Measurements from ENCODE around the gene GLTPD2.

GLTPD2 gene

DNA sequence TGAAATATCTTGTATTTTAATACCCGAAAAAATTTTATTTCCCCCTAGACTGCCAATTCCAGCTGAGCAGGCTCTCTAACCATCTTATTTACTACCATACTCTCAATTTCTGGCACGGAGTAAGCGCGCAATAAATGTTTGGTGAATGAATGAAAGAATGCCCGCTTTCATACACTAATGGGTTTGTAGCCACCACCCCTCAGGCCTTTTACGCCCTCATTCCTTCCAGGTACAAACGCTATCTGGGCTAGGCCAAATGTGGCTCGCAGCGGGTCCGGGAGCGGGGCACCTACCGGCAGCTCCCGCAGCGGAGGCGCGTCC, 17.7 kb downstream of the GLTPD2 start:
- TF ChIP-seq MYC (IDR thresholded peaks at IDR 0.05; ENCODE audit: low read depth, low read length), result no peak
- TF ChIP-seq POLR2A (IDR thresholded peaks at IDR 0.05; ENCODE audit: extremely low read depth, insufficient read length), result no peak
- TF ChIP-seq, protein P1, sequence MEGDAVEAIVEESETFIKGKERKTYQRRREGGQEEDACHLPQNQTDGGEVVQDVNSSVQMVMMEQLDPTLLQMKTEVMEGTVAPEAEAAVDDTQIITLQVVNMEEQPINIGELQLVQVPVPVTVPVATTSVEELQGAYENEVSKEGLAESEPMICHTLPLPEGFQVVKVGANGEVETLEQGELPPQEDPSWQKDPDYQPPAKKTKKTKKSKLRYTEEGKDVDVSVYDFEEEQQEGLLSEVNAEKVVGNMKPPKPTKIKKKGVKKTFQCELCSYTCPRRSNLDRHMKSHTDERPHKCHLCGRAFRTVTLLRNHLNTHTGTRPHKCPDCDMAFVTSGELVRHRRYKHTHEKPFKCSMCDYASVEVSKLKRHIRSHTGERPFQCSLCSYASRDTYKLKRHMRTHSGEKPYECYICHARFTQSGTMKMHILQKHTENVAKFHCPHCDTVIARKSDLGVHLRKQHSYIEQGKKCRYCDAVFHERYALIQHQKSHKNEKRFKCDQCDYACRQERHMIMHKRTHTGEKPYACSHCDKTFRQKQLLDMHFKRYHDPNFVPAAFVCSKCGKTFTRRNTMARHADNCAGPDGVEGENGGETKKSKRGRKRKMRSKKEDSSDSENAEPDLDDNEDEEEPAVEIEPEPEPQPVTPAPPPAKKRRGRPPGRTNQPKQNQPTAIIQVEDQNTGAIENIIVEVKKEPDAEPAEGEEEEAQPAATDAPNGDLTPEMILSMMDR (IDR thresholded peaks at IDR 0.05; ENCODE audit: low read depth, low read length), result no peak
- TF ChIP-seq MAX (IDR thresholded peaks at IDR 0.05; ENCODE audit: low read depth, low read length), result no peak
- peak overlapping the region; percentile 63 for H3K4me3 ChIP-seq (ENCODE audit: low read depth, low read length)
- DNase-seq (ENCODE audit: low read depth), result no peak

- peak; percentile 79 for DNase-seq (ENCODE audit: low read depth)
- peak; percentile 35 for TF ChIP-seq POLR2A (IDR thresholded peaks at IDR 0.05; ENCODE audit: extremely low read depth, insufficient read length)
- TF ChIP-seq, protein P1 (IDR thresholded peaks at IDR 0.05; ENCODE audit: low read depth, low read length), result no peak
- peak within 1 kb of the TSS; percentile 63 for H3K4me3 ChIP-seq (ENCODE audit: low read depth, low read length)
These were observed 18.2 kb downstream of the GLTPD2 start, which contains the start of gene PLD2 for GRCh38 chr17:4806777-4807604. Gene PLD2 (plus strand): TSS chr17:4807152. CDS start chr17:4807773, 621 bp downstream.

GRCh38 chr17:4807605-4808377, 19.0 kb downstream of the GLTPD2 start:
- DNase-seq (ENCODE audit: low read depth), result no peak
- TF ChIP-seq MAX (IDR thresholded peaks at IDR 0.05; ENCODE audit: low read depth, low read length) (no peak), POLR2A (IDR thresholded peaks at IDR 0.05; ENCODE audit: extremely low read depth, insufficient read length) (no peak), MYC (IDR thresholded peaks at IDR 0.05; ENCODE audit: low read depth, low read length) (no peak)
- TF ChIP-seq, protein P1 (IDR thresholded peaks at IDR 0.05; ENCODE audit: low read depth, low read length), result no peak
- H3K4me3 ChIP-seq (ENCODE audit: low read depth, low read length), result no peak overlapping the region

GRCh38 chr17:4808378-4808767, 19.6 kb downstream of the GLTPD2 start:
- TF ChIP-seq POLR2A (IDR thresholded peaks at IDR 0.05; ENCODE audit: extremely low read depth, insufficient read length) (no peak), MAX (IDR thresholded peaks at IDR 0.05; ENCODE audit: low read depth, low read length) (no peak), MYC (IDR thresholded peaks at IDR 0.05; ENCODE audit: low read depth, low read length) (no peak)
- TF ChIP-seq, protein P1 (IDR thresholded peaks at IDR 0.05; ENCODE audit: low read depth, low read length), result no peak
- no peak overlapping the region for H3K4me3 ChIP-seq (ENCODE audit: low read depth, low read length)
- no peak for DNase-seq (ENCODE audit: low read depth)

GRCh38 chr17:4810696-4811290, 22.0 kb downstream of the GLTPD2 start:
- no peak for DNase-seq (ENCODE audit: low read depth)
- no peak overlapping the region for H3K4me3 ChIP-seq (ENCODE audit: low read depth, low read length)
- TF ChIP-seq MYC (IDR thresholded peaks at IDR 0.05; ENCODE audit: low read depth, low read length) (no peak), MAX (IDR thresholded peaks at IDR 0.05; ENCODE audit: low read depth, low read length) (no peak), POLR2A (IDR thresholded peaks at IDR 0.05; ENCODE audit: extremely low read depth, insufficient read length) (no peak)
- TF ChIP-seq, protein P1 (IDR thresholded peaks at IDR 0.05; ENCODE audit: low read depth, low read length), result no peak

All from NB4 (cell line).